Measurements from ENCODE around the gene MYEOV. TPM values are rescaled to one million over a fixed set of nuclear protein-coding genes. Genes with fewer than 3 reads are reported as not detected.
A peak's percentile ranks its signal among the peaks of the same experiment; 100 is the strongest.

The MYEOV gene
- total RNA-seq (not detected in 2 replicates), polyA plus RNA-seq (0.72 and 0.76 TPM in 2 replicates), polyA minus RNA-seq (1.6 and 2.0 TPM in 2 replicates)
- 1.1 TPM for total RNA-seq (2013)

DNA sequence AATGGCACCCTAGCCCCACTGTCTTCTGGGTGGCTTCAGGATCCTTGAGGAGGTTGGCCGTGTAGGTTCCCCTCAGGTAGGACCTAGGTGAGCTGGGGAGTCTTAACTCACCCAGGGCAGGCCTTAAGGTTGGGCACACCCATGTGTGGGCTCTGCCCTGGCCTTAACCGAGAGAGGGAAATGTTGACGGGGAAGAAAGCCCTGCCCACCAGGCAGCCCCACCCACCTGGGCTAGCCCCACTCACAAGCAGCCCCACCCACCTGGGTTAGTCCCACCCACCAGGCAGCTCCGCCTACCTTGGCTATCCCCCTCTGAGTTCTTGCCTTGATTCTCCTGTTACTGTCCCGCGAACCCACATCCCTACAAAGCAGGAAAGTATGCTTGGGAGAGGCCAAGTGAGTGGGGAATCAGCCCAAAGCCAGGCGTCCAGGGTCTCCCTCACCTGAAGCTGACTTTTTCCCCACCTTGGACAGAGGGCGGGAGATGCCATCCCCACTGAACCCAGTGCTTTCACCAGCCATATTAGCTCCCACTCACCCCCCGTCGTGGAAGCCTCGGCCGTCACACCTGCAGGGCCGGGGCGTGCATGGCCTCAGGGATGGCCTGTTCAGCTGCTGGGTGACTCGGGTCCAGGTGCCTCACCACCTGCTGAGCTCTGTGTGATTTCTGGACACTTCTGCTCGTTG, at the start of gene MYEOV:
MYEOV (plus strand) TSS at position 337 of the 687 bp plus-strand sequence. CDS start 1,200 bp downstream, outside the sequence.
- ChIA-PET POLR2A (interaction anchor here (1.2 to 1.8 kb wide), 2 partner anchors 347 to 349 kb away, joined by 4 read pairs; partner anchors contain the start of gene CCND1), CTCF (interaction anchor here (0.8 to 3.0 kb wide), 4 partner anchors 17 to 376 kb away, joined by 3 to 52 read pairs (median 4); partner anchors contain the start of gene CCND1)
- no peaks in the 10 kb centered on the region for H3K27me3 Mint-ChIP-seq
- WGBS (ENCODE audit: insufficient coverage): 68% methylated on average over 7 of the region's 16 CpGs
- Histone ChIP-seq H4K20me1 (ENCODE audit: control insufficient read depth, insufficient read depth, low read length, poor library complexity, severe bottlenecking) (no peaks in the 10 kb centered on the region), H3K4me1 (ENCODE audit: control insufficient read depth in 2 of 2, insufficient read depth in 2 of 2, low read length in 2 of 2) (peaks cover 56 to 66% of the 10 kb centered on the region in 2 donors), H3K4me2 (replicated peaks; ENCODE audit: low read depth, low read length, poor library complexity, severe bottlenecking) (peak within 1 kb of the TSS; percentile 12), H2AFZ (ENCODE audit: insufficient read depth, low read depth, low read length, poor library complexity, severe bottlenecking) (no peak within 1 kb of the TSS), H3K27me3 (replicated peaks in 1 of 4; ENCODE audit: control extremely low read depth in 1 of 4, control insufficient read depth in 3 of 4, insufficient read depth in 4 of 4, low read length in 3 of 4) (no peaks in the 10 kb centered on the region), H3K9me3 (ENCODE audit: control extremely low read depth in 1 of 3, control insufficient read depth in 2 of 3, insufficient read depth in 1 of 3, low read length in 2 of 3) (peaks cover 0 to 13% (median 2%) of the 10 kb centered on the region in 3 donors), H3K9ac (ENCODE audit: low read length) (no peak within 1 kb of the TSS), H3K4me3 (ENCODE audit: control extremely low read depth in 1 of 5, extremely low read depth in 1 of 5, insufficient read depth in 1 of 5, low read depth in 2 of 5, low read length in 4 of 5) (no peak within 1 kb of the TSS), H3K79me2 (ENCODE audit: control insufficient read depth, insufficient read depth, low read length) (no peaks in the 10 kb centered on the region), H3K36me3 (replicated peaks in 1 of 2; ENCODE audit: control extremely low read depth in 1 of 2, control insufficient read depth in 1 of 2, extremely low read depth in 1 of 2, insufficient read depth in 2 of 2, low read length in 1 of 2) (no peaks in the 10 kb centered on the region), H3K27ac (ENCODE audit: low read length in 2 of 2) (peak within 1 kb of the TSS in 1 of 2 donors; percentile 54)
- H3K4me3 Mint-ChIP-seq: peak within 1 kb of the TSS; percentile 85
- no peak for ATAC-seq (ENCODE audit: low read depth)
- peak within 1 kb of the TSS; percentile 73 for H3K27ac Mint-ChIP-seq
- peaks cover 60% of the 10 kb centered on the region for H3K4me1 Mint-ChIP-seq
- no peaks in the 10 kb centered on the region for H3K9me3 Mint-ChIP-seq (ENCODE audit: insufficient read depth)
- TF ChIP-seq, protein P1, sequence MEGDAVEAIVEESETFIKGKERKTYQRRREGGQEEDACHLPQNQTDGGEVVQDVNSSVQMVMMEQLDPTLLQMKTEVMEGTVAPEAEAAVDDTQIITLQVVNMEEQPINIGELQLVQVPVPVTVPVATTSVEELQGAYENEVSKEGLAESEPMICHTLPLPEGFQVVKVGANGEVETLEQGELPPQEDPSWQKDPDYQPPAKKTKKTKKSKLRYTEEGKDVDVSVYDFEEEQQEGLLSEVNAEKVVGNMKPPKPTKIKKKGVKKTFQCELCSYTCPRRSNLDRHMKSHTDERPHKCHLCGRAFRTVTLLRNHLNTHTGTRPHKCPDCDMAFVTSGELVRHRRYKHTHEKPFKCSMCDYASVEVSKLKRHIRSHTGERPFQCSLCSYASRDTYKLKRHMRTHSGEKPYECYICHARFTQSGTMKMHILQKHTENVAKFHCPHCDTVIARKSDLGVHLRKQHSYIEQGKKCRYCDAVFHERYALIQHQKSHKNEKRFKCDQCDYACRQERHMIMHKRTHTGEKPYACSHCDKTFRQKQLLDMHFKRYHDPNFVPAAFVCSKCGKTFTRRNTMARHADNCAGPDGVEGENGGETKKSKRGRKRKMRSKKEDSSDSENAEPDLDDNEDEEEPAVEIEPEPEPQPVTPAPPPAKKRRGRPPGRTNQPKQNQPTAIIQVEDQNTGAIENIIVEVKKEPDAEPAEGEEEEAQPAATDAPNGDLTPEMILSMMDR (IDR thresholded peaks at IDR 0.05): no peak
- no peak for TF ChIP-seq EZH2 (IDR thresholded peaks at IDR 0.05; ENCODE audit: borderline replicate concordance, insufficient read depth, low read depth, low read length, poor library complexity, severe bottlenecking)
- DNase-seq: peak; percentile 76
- intact Hi-C loops (cut with micrococcal nuclease): loop anchor here (10.0 kb wide), 1 partner anchor 381 kb away; the partner anchor contains the start of gene LTO1

DNA sequence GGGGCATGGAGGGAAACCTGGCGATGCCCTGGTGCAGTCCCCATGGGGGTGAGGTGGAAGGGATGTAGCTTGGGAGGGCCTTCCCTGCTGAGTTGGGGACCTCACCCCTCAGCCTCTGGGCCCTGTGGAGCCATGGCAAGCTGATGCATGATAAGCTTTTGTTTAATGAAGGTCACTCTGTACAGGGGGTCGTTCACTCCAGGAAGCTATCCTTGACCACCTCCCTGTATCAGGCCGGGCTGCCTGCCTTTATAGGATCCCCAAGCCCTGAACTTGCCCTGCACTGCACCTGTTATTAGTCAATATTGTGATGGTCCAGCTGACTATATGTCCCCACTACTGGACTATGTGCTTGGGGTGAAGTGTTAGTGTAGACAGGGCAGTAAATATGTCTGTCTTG, 49.7 kb upstream of the MYEOV start:
- ChIA-PET CTCF (interaction anchor here (1.1 kb wide), 1 partner anchor 14 kb away, joined by 3 read pairs; no protein-coding TSS in a partner anchor), POLR2A (no interaction called here)
- no peak for ATAC-seq (ENCODE audit: low read depth)
- no peaks in the 10 kb centered on the region for H3K27me3 ChIP-seq (replicated peaks in 1 of 4; ENCODE audit: control extremely low read depth in 1 of 4, control insufficient read depth in 3 of 4, insufficient read depth in 4 of 4, low read length in 3 of 4)
- H4K20me1 ChIP-seq (ENCODE audit: control insufficient read depth, insufficient read depth, low read length, poor library complexity, severe bottlenecking): no peaks in the 10 kb centered on the region
- H3K79me2 ChIP-seq (ENCODE audit: control insufficient read depth, insufficient read depth, low read length): no peaks in the 10 kb centered on the region
- H3K4me3 Mint-ChIP-seq: no peak overlapping the region
- H3K4me2 ChIP-seq (replicated peaks; ENCODE audit: low read depth, low read length, poor library complexity, severe bottlenecking): no peak overlapping the region
- DNase-seq: no peak
- no peak overlapping the region for H3K4me3 ChIP-seq (ENCODE audit: control extremely low read depth in 1 of 5, extremely low read depth in 1 of 5, insufficient read depth in 1 of 5, low read depth in 2 of 5, low read length in 4 of 5)
- no peaks in the 10 kb centered on the region for H3K36me3 ChIP-seq (replicated peaks in 1 of 2; ENCODE audit: control extremely low read depth in 1 of 2, control insufficient read depth in 1 of 2, extremely low read depth in 1 of 2, insufficient read depth in 2 of 2, low read length in 1 of 2)
- H3K27me3 Mint-ChIP-seq: peaks cover 4% of the 10 kb centered on the region
- H3K4me1 Mint-ChIP-seq: peaks cover 11% of the 10 kb centered on the region
- H3K9me3 ChIP-seq (ENCODE audit: control extremely low read depth in 1 of 3, control insufficient read depth in 2 of 3, insufficient read depth in 1 of 3, low read length in 2 of 3): peaks cover 0 to 9% (median 0%) of the 10 kb centered on the region in 3 donors
- no peak overlapping the region for H3K27ac Mint-ChIP-seq
- H2AFZ ChIP-seq (ENCODE audit: insufficient read depth, low read depth, low read length, poor library complexity, severe bottlenecking): no peak overlapping the region
- H3K4me1 ChIP-seq (ENCODE audit: control insufficient read depth in 2 of 2, insufficient read depth in 2 of 2, low read length in 2 of 2): peaks cover 7 to 9% of the 10 kb centered on the region in 2 donors
- H3K27ac ChIP-seq (ENCODE audit: low read length in 2 of 2): no peak overlapping the region
- H3K9ac ChIP-seq (ENCODE audit: low read length): no peak overlapping the region
- intact Hi-C loops (cut with micrococcal nuclease): no loop called here
- WGBS (ENCODE audit: insufficient coverage): 100% methylated on average over 1 of the region's 3 CpGs
- TF ChIP-seq, protein P1 (IDR thresholded peaks at IDR 0.05): no peak
- TF ChIP-seq EZH2 (IDR thresholded peaks at IDR 0.05; ENCODE audit: borderline replicate concordance, insufficient read depth, low read depth, low read length, poor library complexity, severe bottlenecking): no peak
- no peaks in the 10 kb centered on the region for H3K9me3 Mint-ChIP-seq (ENCODE audit: insufficient read depth)
